ENCODE data around the gene MINDY4. TPM values are rescaled to one million over a fixed set of nuclear protein-coding genes. Genes with fewer than 3 reads are reported as not detected.

Gene MINDY4
- total and polyA plus RNA-seq, 4 donors, result 0.93 to 6.1 (median 1.9) TPM

- no peak overlapping the region for H3K27ac ChIP-seq (ENCODE audit: low read depth in 1 of 2, low read length in 2 of 2)
- WGBS, result 88% methylated on average over 3 of the region's 3 CpGs
Measured at GRCh38 chr7:30853576-30853975, 82.4 kb downstream of the MINDY4 start.

GRCh38 chr7:30855936-30856335 lies 84.7 kb downstream of the MINDY4 start:
- TF ChIP-seq SP1 (IDR thresholded peaks at IDR 0.05), result no peak
- TF ChIP-seq JUND (IDR thresholded peaks at IDR 0.05), result no peak
- no peak for TF ChIP-seq FOXA2 (IDR thresholded peaks at IDR 0.05)
- TF ChIP-seq RAD21 (IDR thresholded peaks at IDR 0.05), result no peak
- no peak for TF ChIP-seq ZBTB33 (IDR thresholded peaks at IDR 0.05)
- Histone ChIP-seq H3K27ac (ENCODE audit: low read depth in 1 of 2, low read length in 2 of 2) (no peak overlapping the region), H3K36me3 (ENCODE audit: control insufficient read depth in 4 of 4, insufficient read depth in 3 of 4, low read depth in 1 of 4, low read length in 3 of 4) (no peaks in the 10 kb centered on the region), H3K27me3 (ENCODE audit: control insufficient read depth in 4 of 4, insufficient read depth in 4 of 4, low read length in 3 of 4) (no peaks in the 10 kb centered on the region), H3K4me3 (ENCODE audit: low read depth in 1 of 3, low read length in 3 of 3) (no peak overlapping the region), H3K9ac (ENCODE audit: low read depth in 1 of 2, low read length in 2 of 2) (no peak overlapping the region), H3K9me3 (ENCODE audit: control insufficient read depth in 4 of 4, low read length in 3 of 4) (peaks cover 0 to 5% (median 0%) of the 10 kb centered on the region in 4 donors), H3K4me1 (ENCODE audit: control insufficient read depth in 4 of 4, insufficient read depth in 4 of 4, low read length in 3 of 4) (no peaks in the 10 kb centered on the region)
- DNase-seq (ENCODE audit: low spot score), result no peak
- WGBS, result 97% methylated on average over 3 of the region's 3 CpGs

More at GRCh38 chr7:30853576-30853975, 82.4 kb downstream of the MINDY4 start:
- H3K4me1 ChIP-seq (ENCODE audit: control insufficient read depth in 4 of 4, insufficient read depth in 4 of 4, low read length in 3 of 4), result no peaks in the 10 kb centered on the region
- H3K4me3 ChIP-seq (ENCODE audit: low read depth in 1 of 3, low read length in 3 of 3), result no peak overlapping the region
- no peak for DNase-seq (ENCODE audit: low spot score)
- no peak for TF ChIP-seq HNF4A (conservative IDR thresholded peaks at IDR 0.05)
- no peak for TF ChIP-seq FOXA1 (IDR thresholded peaks at IDR 0.05)
- TF ChIP-seq EGR1 (IDR thresholded peaks at IDR 0.05; ENCODE audit: low read depth in 2 of 2), result no peak
- no peak for TF ChIP-seq YY1 (IDR thresholded peaks at IDR 0.05)
- TF ChIP-seq GABPA (IDR thresholded peaks at IDR 0.05 in 1 of 2, conservative IDR thresholded peaks at IDR 0.05 in 1 of 2), result no peak
- TF ChIP-seq MAX (IDR thresholded peaks at IDR 0.05), result no peak
- no peak for TF ChIP-seq ATF3 (IDR thresholded peaks at IDR 0.05)
- no peak for TF ChIP-seq TAF1 (conservative IDR thresholded peaks at IDR 0.05)
- TF ChIP-seq JUND (IDR thresholded peaks at IDR 0.05), result no peak
- no peak for TF ChIP-seq FOXA2 (IDR thresholded peaks at IDR 0.05)
- no peak for TF ChIP-seq ZBTB33 (IDR thresholded peaks at IDR 0.05)
- TF ChIP-seq RAD21 (IDR thresholded peaks at IDR 0.05), result no peak
- no peak for TF ChIP-seq CTCF (IDR thresholded peaks at IDR 0.05; ENCODE audit: low read depth, low read length, missing input control)
- TF ChIP-seq SP1 (IDR thresholded peaks at IDR 0.05), result no peak
- no peak overlapping the region for H3K9ac ChIP-seq (ENCODE audit: low read depth in 1 of 2, low read length in 2 of 2)
- H3K27me3 ChIP-seq (ENCODE audit: control insufficient read depth in 4 of 4, insufficient read depth in 4 of 4, low read length in 3 of 4), result no peaks in the 10 kb centered on the region
- H3K36me3 ChIP-seq (ENCODE audit: control insufficient read depth in 4 of 4, insufficient read depth in 3 of 4, low read depth in 1 of 4, low read length in 3 of 4), result no peaks in the 10 kb centered on the region
- peaks cover 0 to 5% (median 0%) of the 10 kb centered on the region in 4 donors for H3K9me3 ChIP-seq (ENCODE audit: control insufficient read depth in 4 of 4, low read length in 3 of 4)
